ENCODE measurements around the gene KRT35.

DNA sequence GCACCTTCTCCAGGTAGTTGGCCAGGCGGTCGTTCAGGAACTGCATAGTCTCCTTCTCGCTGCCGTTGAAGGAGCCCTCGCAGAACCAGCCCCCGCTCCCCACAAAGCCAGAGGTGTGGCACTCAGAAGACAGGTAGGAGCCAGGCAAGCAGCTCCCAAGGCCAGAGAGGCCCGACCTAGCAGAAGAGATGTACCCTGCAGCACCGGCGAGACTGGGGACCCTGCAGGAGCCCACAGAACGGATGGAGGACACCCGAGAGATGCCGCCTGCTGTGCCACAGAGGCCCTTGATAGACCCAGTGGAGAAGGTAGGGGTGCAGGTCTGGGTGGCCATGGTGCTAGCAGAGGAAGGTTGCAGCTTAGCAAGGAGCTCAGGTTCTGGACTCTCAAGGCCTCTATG is 8.6 kb upstream of the KRT35 start, which contains the start of gene KRT36:
- TF ChIP-seq EZH2 (IDR thresholded peaks at IDR 0.05; ENCODE audit: insufficient read depth, poor library complexity, severe bottlenecking), result no peak
- no peak for TF ChIP-seq EZH2phosphoT487 (IDR thresholded peaks at IDR 0.05; ENCODE audit: insufficient read depth, low read depth)
